H1 (cell line): ENCODE measurements around the gene CCDC152. TPM values are rescaled to one million over a fixed set of nuclear protein-coding genes. Genes with fewer than 3 reads are reported as not detected.

Source experiments
- CTCF ChIA-PET: fragments of 300-600 bp; sonication (Branson Sonifier 250); formaldehyde crosslinking; loops from one replicate; lab custom pipeline; 2021; ENCODE audit not compliant: partially characterized antibody; lab: Charles Lee
- POLR2A ChIA-PET: fragments of 300-600 bp; sonication (Branson Sonifier 250); formaldehyde crosslinking; loops from one replicate; lab custom pipeline; 2021; ENCODE audit warnings: inconsistent platforms; ENCODE audit not compliant: partially characterized antibody; lab: Charles Lee
- DNase-seq, 2 experiments: peaks; one replicate each; pipeline versions ENCODE4 v3.0.0 to v3.0.0-alpha.2; 2010 to 2022; ENCODE audit warnings: low spot score in 2 of 2, low read depth in 1 of 2, mixed read lengths in 1 of 2
- FAIRE-seq: peaks from 2 replicates; lab custom pipeline; 2011; peaks lifted over from hg19 to GRCh38; lab: Jason Lieb, UNC
- H2AFZ ChIP-seq: 2 replicates; pipeline ENCODE4 v1.8.1; 2012; ENCODE audit warnings: low read length, inconsistent platforms
- H2AK5ac ChIP-seq: 2 replicates; pipeline ENCODE4 v1.6.1; 2013; ENCODE audit warnings: low read depth, low read length
- H2BK120ac ChIP-seq: replicated peaks from 2 replicates; pipeline ENCODE3; 2013; ENCODE audit warnings: low read depth, low read length, inconsistent platforms
- H2BK12ac ChIP-seq: 2 replicates; pipeline ENCODE4 v1.6.1; 2013; ENCODE audit warnings: low read depth, low read length
- H2BK15ac ChIP-seq: 2 replicates; pipeline ENCODE4 v1.6.1; 2013; ENCODE audit warnings: low read length
- H2BK20ac ChIP-seq: 2 replicates; pipeline ENCODE4 v1.6.1; 2013; ENCODE audit warnings: low read length
- H2BK5ac ChIP-seq: 2 replicates; pipeline ENCODE4 v1.6.1; 2013; ENCODE audit warnings: low read depth, low read length
- H3K14ac ChIP-seq: 2 replicates; pipeline ENCODE4 v1.6.1; 2013; ENCODE audit warnings: inconsistent platforms; ENCODE audit not compliant: insufficient read length
- H3K18ac ChIP-seq: 2 replicates; pipeline ENCODE4 v1.6.1; 2013; ENCODE audit warnings: low read length; ENCODE audit errors: extremely low read depth
- H3K23ac ChIP-seq: 2 replicates; pipeline ENCODE4 v1.6.1; 2013; ENCODE audit warnings: inconsistent platforms; ENCODE audit not compliant: insufficient read length
- H3K23me2 ChIP-seq: 2 replicates; pipeline ENCODE4 v1.6.1; 2013; ENCODE audit warnings: low read depth, low read length
- H3K27ac ChIP-seq: 2 replicates; pipeline ENCODE4 v1.6.1; 2011; ENCODE audit warnings: low read depth, low read length, inconsistent platforms
- H3K27me3 ChIP-seq, 4 experiments: replicated peaks in 1 of 4; 1 replicate in 1 of 4; 2 replicates in 3 of 4; pipeline versions ENCODE4 v1.6.1 to v1.8.1; 2011 to 2013; ENCODE audit warnings: low read length in 3 of 4, mild to moderate bottlenecking in 3 of 4, inconsistent platforms in 2 of 4, mixed read lengths in 2 of 4, moderate library complexity in 1 of 4; ENCODE audit not compliant: control insufficient read depth in 3 of 4, insufficient read depth in 3 of 4; ENCODE audit errors: extremely low read depth in 1 of 4
- H3K36me3 ChIP-seq, 4 experiments: 2 replicates each; pipeline versions ENCODE4 v1.6.1 to v1.8.1; 2011 to 2013; ENCODE audit warnings: mild to moderate bottlenecking in 4 of 4, low read length in 3 of 4, moderate library complexity in 2 of 4, control low read depth in 1 of 4, inconsistent platforms in 1 of 4; ENCODE audit not compliant: insufficient read depth in 4 of 4, control insufficient read depth in 2 of 4
- H3K4ac ChIP-seq: replicated peaks from 2 replicates; pipeline ENCODE3; 2013; ENCODE audit warnings: low read length, low read depth, mixed read lengths, inconsistent platforms; ENCODE audit not compliant: insufficient read length
- H3K4me1 ChIP-seq, 4 experiments: replicated peaks in 1 of 4; 1 replicate in 1 of 4; 2 replicates in 3 of 4; pipeline versions ENCODE4 v1.6.1 to v1.8.1; 2011 to 2013; ENCODE audit warnings: low read length in 3 of 4, inconsistent platforms in 2 of 4, mixed read lengths in 1 of 4; ENCODE audit not compliant: insufficient read depth in 4 of 4, control insufficient read depth in 3 of 4
- H3K4me2 ChIP-seq, 2 experiments: 2 replicates each; pipeline versions ENCODE4 v1.6.1 to v1.8.1; 2011 to 2013; ENCODE audit warnings: low read depth in 2 of 2, low read length in 2 of 2, control low read depth in 1 of 2, inconsistent platforms in 1 of 2, mild to moderate bottlenecking in 1 of 2; ENCODE audit not compliant: insufficient read depth in 1 of 2
- H3K4me3 ChIP-seq, 4 experiments: fragments of 200-600, 300-600 bp in 1 of 4; sonication (generic), shearing (Covaris generic), sonication (Bioruptor Twin) in 1 of 4; 2 replicates each; pipeline versions ENCODE4 v1.5.1 to v1.8.1; 2011 to 2016; ENCODE audit warnings: low read length in 4 of 4, low read depth in 3 of 4, control low read depth in 2 of 4, inconsistent platforms in 2 of 4, mild to moderate bottlenecking in 2 of 4, mixed read lengths in 1 of 4, moderate library complexity in 1 of 4; ENCODE audit not compliant: insufficient read depth in 2 of 4; ENCODE audit errors: extremely low read depth in 1 of 4
- H3K56ac ChIP-seq: replicated peaks from 2 replicates; pipeline ENCODE3; 2013; ENCODE audit warnings: low read depth, mild to moderate bottlenecking, mixed read lengths, low read length, inconsistent platforms; ENCODE audit not compliant: insufficient read length
- H3K79me1 ChIP-seq: 2 replicates; pipeline ENCODE4 v1.6.1; 2013; ENCODE audit warnings: low read depth, low read length, control low read depth
- H3K79me2 ChIP-seq, 2 experiments: 2 replicates each; pipeline versions ENCODE4 v1.6.1 to v1.8.1; 2012 to 2013; ENCODE audit warnings: low read length in 2 of 2, mild to moderate bottlenecking in 2 of 2, inconsistent platforms in 1 of 2; ENCODE audit not compliant: insufficient read depth in 2 of 2, control insufficient read depth in 1 of 2
- H3K9ac ChIP-seq, 4 experiments: replicated peaks in 1 of 4; 1 replicate in 1 of 4; 2 replicates in 3 of 4; pipeline versions ENCODE4 v1.6.1 to v1.8.1; 2011 to 2013; ENCODE audit warnings: low read depth in 3 of 4, low read length in 3 of 4, control low read depth in 2 of 4, mild to moderate bottlenecking in 2 of 4, moderate library complexity in 2 of 4, inconsistent platforms in 1 of 4; ENCODE audit errors: extremely low read depth in 1 of 4
- H3K9me3 ChIP-seq, 2 experiments: 2 replicates each; pipeline versions ENCODE4 v1.6.1 to v1.8.1; 2012 to 2013; ENCODE audit warnings: mild to moderate bottlenecking in 2 of 2, moderate library complexity in 2 of 2, control low read depth in 1 of 2, inconsistent platforms in 1 of 2, low read depth in 1 of 2, low read length in 1 of 2, mixed read lengths in 1 of 2; ENCODE audit not compliant: insufficient read depth in 2 of 2
- H4K20me1 ChIP-seq, 2 experiments: replicated peaks in 1 of 2; 2 replicates each; pipeline versions ENCODE3 to v1.8.1; 2011 to 2013; ENCODE audit warnings: inconsistent platforms in 2 of 2, low read length in 2 of 2, mild to moderate bottlenecking in 1 of 2; ENCODE audit not compliant: insufficient read depth in 2 of 2, control insufficient read depth in 1 of 2
- H4K5ac ChIP-seq: 2 replicates; pipeline ENCODE4 v1.6.1; 2013; ENCODE audit warnings: low read length, low read depth, mixed read lengths, inconsistent platforms; ENCODE audit not compliant: insufficient read length
- H4K8ac ChIP-seq: 2 replicates; pipeline ENCODE4 v1.8.0; 2013; ENCODE audit warnings: mild to moderate bottlenecking, moderate library complexity, low read length, inconsistent platforms; ENCODE audit not compliant: insufficient read depth; ENCODE audit errors: extremely low read depth
- H4K91ac ChIP-seq: replicated peaks from 2 replicates; pipeline ENCODE3; 2013; ENCODE audit warnings: low read length, mixed read lengths, inconsistent platforms; ENCODE audit not compliant: insufficient read length
- EZH2 ChIP-seq: fragments of 200-600 bp; sonication (generic); IDR thresholded peaks from 2 replicates; pipeline ENCODE4 v1.7.1; 2012; ENCODE audit warnings: low read depth, mild to moderate bottlenecking, moderate library complexity, low read length, inconsistent platforms; ENCODE audit not compliant: severe bottlenecking
- POLR2A ChIP-seq, 2 experiments: IDR thresholded peaks; 1 replicate in 1 of 2; 2 replicates in 1 of 2; pipeline ENCODE4 v1.6.1; 2011; ENCODE audit warnings: low read depth in 2 of 2, low read length in 2 of 2, mild to moderate bottlenecking in 2 of 2; ENCODE audit errors: control extremely low read depth in 1 of 2
- RFX5 ChIP-seq: IDR thresholded peaks from 2 replicates; pipeline ENCODE4 v1.6.1; 2011; ENCODE audit warnings: low read depth, low read length, improper control_type of control experiment, borderline replicate concordance
- SAP30 ChIP-seq: fragments of 300-600 bp; sonication (generic); IDR thresholded peaks from 2 replicates; pipeline ENCODE4 v1.7.1; 2012; ENCODE audit warnings: low read length, moderate library complexity, mild to moderate bottlenecking, inconsistent platforms; ENCODE audit not compliant: insufficient read depth, insufficient replicate concordance
- TCF12 ChIP-seq: IDR thresholded peaks from 2 replicates; pipeline ENCODE4 v1.6.1; 2011; ENCODE audit warnings: low read depth, mild to moderate bottlenecking, low read length
- WGBS, 2 experiments: shearing (Covaris generic) in 1 of 2; methylation state at CpG; one replicate each; pipeline versions ENCODE4 v1.1.6 to v1.1.7; 2013 to 2015; ENCODE audit warnings: low lambda C conversion rate in 2 of 2, mixed read lengths in 2 of 2, inconsistent platforms in 1 of 2, low coverage in 1 of 2, missing lambda C conversion rate in 1 of 2; ENCODE audit not compliant: insufficient replicate concordance in 2 of 2, insufficient coverage in 1 of 2, insufficient read length in 1 of 2; ENCODE audit errors: extremely low coverage in 1 of 2, missing lambda C conversion rate in 1 of 2; 5-methylcytosine and 5-hydroxymethylcytosine counted together
- polyA plus RNA-seq, 7 experiments: library from polyadenylated mRNA; depleted of rRNA in 3 of 7; stranded (reverse) in 5 of 7; unstranded in 2 of 7; fragments of >200 nt in 5 of 7; fragments of 200-250 nt in 2 of 7; gene quantifications; 1 replicate in 5 of 7; 2 replicates in 1 of 7; 4 replicates in 1 of 7; pipeline versions ENCODE4 v1.2.1 to v1.2.3, GENCODE V29; 2011 to 2013; ENCODE audit warnings: missing spikeins in 2 of 7, mixed read lengths in 2 of 7
- total RNA-seq: library from RNA; stranded (reverse); fragmentation: NEBNext Ultra II Directional; extraction: Animal tissue kit (Norgen Biotek cat#: 25700); gene quantifications from 2 replicates; pipeline ENCODE4 v1.2.1, GENCODE V29; 2021

The CCDC152 gene
- total and polyA plus RNA-seq, 2 of the 8 experiments (the other 6 are each of a cell fraction or from before 2014, with no cell fraction given), result 2.6 to 9.5 TPM

GRCh38 chr5:42801516-42802166 lies 45.0 kb downstream of the CCDC152 start:
- Histone ChIP-seq H2AFZ (no peak overlapping the region), H2BK120ac (no peak overlapping the region), H3K14ac (no peak overlapping the region), H4K20me1 (no peaks in the 10 kb centered on the region), H4K5ac (no peak overlapping the region), H4K91ac (no peak overlapping the region), H3K23ac (no peak overlapping the region), H2BK20ac (no peak overlapping the region), H3K23me2 (peaks cover 2% of the 10 kb centered on the region; the same call in 1 of the 2 replicates), H2BK12ac (no peak overlapping the region), H4K8ac (no peak overlapping the region), H3K79me1 (no peaks in the 10 kb centered on the region), H2AK5ac (no peak overlapping the region), H3K27ac (no peak overlapping the region), H3K27me3 (no peaks in the 10 kb centered on the region), H3K18ac (no peak overlapping the region), H3K4ac (no peak overlapping the region), H3K4me1 (no peaks in the 10 kb centered on the region), H2BK15ac (no peak overlapping the region), H3K4me2 (no peak overlapping the region), H2BK5ac (no peak overlapping the region), H3K9me3 (no peaks in the 10 kb centered on the region), H3K56ac (no peak overlapping the region), H3K9ac (no peak overlapping the region), H3K4me3 (no peak overlapping the region), H3K36me3 (peaks cover 0 to 33% (median 4%) of the 10 kb centered on the region in 4 experiments; a peak in 2 of 8 replicates), H3K79me2 (no peaks in the 10 kb centered on the region)
- WGBS, 2 experiments, result 89% methylated on average over 6 of the region's 6 CpGs; no CpG with 5 or more reads in 1 of the 2 experiments
- FAIRE-seq, result no peak
- DNase-seq, result no peak
- CTCF ChIA-PET, result no interaction called here
- TF ChIP-seq TCF12 (no peak), SAP30 (no peak), RFX5 (no peak), EZH2 (no peak), POLR2A (IDR thresholded peaks at IDR 0.05; ENCODE audit: control extremely low read depth in 1 of 2, low read depth in 2 of 2, low read length in 2 of 2) (no peak)
- POLR2A ChIA-PET, result no interaction called here
